22Rv1 (cell line): ENCODE results near the gene SLC4A1AP.

ENCODE experiments used
- ZFX ChIP-seq: fragments of 450-650 bp; IDR thresholded peaks from 2 replicates; pipeline ENCODE4 v1.6.1; 2017; ENCODE audit warnings: antibody characterized with exemption, borderline replicate concordance
- TF ChIP-seq, protein P1 (sequence below): fragments of 450-650 bp; IDR thresholded peaks from 2 replicates; pipeline ENCODE4 v1.5.1; 2017; ENCODE audit warnings: mild to moderate bottlenecking

GRCh38 chr2:27707462-27708256 is 44.0 kb downstream of the SLC4A1AP start:
- TF ChIP-seq, protein P1, sequence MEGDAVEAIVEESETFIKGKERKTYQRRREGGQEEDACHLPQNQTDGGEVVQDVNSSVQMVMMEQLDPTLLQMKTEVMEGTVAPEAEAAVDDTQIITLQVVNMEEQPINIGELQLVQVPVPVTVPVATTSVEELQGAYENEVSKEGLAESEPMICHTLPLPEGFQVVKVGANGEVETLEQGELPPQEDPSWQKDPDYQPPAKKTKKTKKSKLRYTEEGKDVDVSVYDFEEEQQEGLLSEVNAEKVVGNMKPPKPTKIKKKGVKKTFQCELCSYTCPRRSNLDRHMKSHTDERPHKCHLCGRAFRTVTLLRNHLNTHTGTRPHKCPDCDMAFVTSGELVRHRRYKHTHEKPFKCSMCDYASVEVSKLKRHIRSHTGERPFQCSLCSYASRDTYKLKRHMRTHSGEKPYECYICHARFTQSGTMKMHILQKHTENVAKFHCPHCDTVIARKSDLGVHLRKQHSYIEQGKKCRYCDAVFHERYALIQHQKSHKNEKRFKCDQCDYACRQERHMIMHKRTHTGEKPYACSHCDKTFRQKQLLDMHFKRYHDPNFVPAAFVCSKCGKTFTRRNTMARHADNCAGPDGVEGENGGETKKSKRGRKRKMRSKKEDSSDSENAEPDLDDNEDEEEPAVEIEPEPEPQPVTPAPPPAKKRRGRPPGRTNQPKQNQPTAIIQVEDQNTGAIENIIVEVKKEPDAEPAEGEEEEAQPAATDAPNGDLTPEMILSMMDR = no peak
- no peak for TF ChIP-seq ZFX
